Testis (tissue), 2 donors: ENCODE results near the gene NCK2.

Experiments
- CTCF ChIP-seq, 3 experiments: fragments of 450-650 bp in 2 of 3; fragments of 200-600 bp in 1 of 3; sonication (generic) in 1 of 3; IDR thresholded peaks; one replicate each; pipeline ENCODE4 v1.5.1; 2016 to 2019; ENCODE audit warnings: antibody characterized with exemption in 3 of 3, mild to moderate bottlenecking in 2 of 3, moderate library complexity in 1 of 3
- POLR2A ChIP-seq: fragments of 450-650 bp; IDR thresholded peaks from one replicate; pipeline ENCODE4 v1.6.1; 2017; ENCODE audit warnings: antibody characterized with exemption, mild to moderate bottlenecking, moderate library complexity

DNA sequence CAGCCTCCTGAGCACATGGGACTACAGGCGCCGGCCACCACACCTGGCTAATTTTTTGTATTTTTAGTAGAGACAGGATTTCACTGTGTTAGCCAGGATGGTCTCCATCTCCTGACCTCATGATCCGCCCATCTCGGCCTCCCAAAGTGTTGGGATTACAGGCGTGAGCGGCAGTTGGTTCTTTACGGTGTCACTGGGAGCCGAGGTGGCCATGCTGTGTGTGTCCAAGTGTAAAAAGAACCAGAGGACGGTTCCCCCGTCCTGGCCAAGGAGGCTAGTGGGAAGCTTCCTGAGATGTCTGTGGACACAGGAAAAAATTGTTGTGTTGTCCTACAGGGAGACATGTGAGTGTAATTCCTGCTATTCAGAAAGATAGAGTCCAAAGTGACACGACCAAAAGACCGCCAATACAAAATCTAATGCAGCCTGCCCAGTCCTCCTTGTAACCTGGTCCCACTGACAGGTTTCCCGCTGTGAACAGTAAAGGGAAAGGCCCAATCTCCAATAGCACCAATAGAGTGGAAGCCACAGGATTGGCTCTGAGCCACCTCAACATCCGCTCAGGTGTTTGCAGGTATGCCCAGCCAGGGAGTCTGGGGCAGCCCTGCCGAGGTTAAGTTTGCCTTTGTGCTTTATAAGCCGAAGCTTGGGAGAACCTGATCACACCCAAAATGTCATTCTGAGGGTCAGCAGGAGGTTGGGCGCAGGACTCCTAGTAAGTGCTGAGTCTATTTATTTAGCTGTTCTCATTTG, 40.6 kb downstream of the NCK2 start:
- TF ChIP-seq CTCF (IDR thresholded peaks at IDR 0.05) (no peak), POLR2A (no peak)
